SH-SY5Y (cell line): ENCODE data around the gene SMYD3.

Source experiments
- GATA2 ChIP-seq: IDR thresholded peaks from 2 replicates; pipeline ENCODE4 v1.6.1; 2011; ENCODE audit warnings: mild to moderate bottlenecking, low read depth, low read length
- GATA3 ChIP-seq: IDR thresholded peaks from 2 replicates; pipeline ENCODE4 v1.6.1; 2011; ENCODE audit warnings: low read depth, mild to moderate bottlenecking, low read length, moderate library complexity

The SMYD3 gene

DNA sequence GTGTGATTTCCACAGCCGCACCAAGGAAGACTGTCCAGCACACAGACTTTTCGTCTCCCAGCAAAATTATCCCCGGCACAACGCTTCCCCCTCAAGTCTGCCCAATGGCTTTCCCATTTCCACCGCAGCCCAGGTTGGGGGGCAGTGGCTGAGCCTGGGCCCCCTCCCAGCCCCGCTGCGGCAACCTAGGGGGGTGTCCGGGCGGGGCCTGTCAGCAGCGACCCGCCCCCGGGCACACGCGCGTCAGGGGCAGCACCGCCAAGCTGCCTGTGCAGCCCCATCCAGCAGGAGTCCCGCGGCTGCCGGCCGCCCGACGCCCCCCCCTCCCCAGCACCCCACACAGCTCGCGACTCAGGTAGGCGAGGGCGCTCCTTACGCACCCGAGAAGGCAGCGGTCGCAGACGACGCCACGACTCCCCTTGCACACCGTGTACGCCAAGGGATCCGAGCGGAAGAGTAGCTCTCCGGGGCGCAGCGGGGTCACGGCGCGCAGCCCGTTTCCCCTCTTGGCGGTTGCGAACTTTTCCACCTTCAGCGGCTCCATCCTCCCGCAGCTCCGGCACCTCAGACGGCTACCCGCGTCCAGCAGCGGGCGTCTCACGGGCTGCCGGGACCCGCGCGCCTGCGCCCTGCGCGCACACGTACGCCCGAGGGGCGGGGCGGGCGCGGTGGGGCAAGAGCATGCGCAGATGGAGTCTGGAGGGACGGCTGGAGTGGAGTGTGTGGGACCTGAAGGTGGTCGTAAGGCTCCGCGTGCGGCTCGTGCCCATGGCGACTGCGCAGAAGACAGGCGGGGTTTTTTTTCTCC is at the start of gene SMYD3:
Gene SMYD3 (minus strand): TSS at position 606 of the 808 bp plus-strand sequence.
- TF ChIP-seq GATA3: no peak
- no peak for TF ChIP-seq GATA2

GRCh38 chr1:246554201-246554600 is 47.1 kb upstream of the SMYD3 start:
- TF ChIP-seq GATA3 (no peak), GATA2 (no peak)

GRCh38 chr1:246552110-246552509 is 45.0 kb upstream of the SMYD3 start:
- no peak for TF ChIP-seq GATA2
- no peak for TF ChIP-seq GATA3

DNA sequence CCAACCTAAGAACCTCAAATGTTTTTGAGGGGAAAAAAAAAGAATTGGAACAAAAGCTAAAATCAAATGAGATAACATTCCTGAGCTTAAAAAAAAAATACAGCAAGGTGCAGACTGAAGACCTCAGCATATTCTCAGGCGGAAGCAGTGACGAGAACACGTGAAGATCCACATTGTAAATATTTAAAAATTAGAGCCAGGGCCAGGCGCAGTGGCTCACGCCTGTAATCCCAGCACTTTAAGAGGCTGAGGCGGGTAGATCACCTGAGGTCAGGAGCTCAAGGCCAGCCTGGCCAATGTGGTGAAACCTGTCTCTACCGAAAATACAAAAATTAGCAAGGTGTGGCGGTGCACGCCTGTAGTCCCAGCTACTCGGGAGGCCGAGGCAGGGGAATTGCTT is 43.3 kb upstream of the SMYD3 start:
- no peak for TF ChIP-seq GATA2
- TF ChIP-seq GATA3: no peak

DNA sequence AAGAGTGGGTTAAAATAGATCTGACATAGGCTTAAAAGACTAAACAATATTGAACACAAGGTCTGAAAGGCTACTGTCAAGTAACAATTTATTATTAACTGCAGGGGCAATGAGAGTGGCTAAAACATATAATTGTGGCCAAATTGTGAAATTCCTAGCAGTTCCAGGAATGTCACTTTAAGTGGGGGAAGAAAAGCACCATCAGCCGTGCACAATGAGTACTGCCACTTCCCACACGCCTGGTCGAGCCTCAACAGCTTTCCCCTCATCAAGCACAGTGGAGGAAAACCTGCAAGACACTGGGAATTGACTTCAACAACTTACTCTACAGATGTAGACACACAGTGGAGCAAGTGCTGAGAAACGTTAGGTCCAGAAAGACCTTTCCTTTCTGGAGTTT is 42.6 kb upstream of the SMYD3 start:
- TF ChIP-seq GATA3 (no peak), GATA2 (no peak)

GRCh38 chr1:246544001-246544400 is 36.9 kb upstream of the SMYD3 start:
- TF ChIP-seq GATA3: no peak
- no peak for TF ChIP-seq GATA2

DNA sequence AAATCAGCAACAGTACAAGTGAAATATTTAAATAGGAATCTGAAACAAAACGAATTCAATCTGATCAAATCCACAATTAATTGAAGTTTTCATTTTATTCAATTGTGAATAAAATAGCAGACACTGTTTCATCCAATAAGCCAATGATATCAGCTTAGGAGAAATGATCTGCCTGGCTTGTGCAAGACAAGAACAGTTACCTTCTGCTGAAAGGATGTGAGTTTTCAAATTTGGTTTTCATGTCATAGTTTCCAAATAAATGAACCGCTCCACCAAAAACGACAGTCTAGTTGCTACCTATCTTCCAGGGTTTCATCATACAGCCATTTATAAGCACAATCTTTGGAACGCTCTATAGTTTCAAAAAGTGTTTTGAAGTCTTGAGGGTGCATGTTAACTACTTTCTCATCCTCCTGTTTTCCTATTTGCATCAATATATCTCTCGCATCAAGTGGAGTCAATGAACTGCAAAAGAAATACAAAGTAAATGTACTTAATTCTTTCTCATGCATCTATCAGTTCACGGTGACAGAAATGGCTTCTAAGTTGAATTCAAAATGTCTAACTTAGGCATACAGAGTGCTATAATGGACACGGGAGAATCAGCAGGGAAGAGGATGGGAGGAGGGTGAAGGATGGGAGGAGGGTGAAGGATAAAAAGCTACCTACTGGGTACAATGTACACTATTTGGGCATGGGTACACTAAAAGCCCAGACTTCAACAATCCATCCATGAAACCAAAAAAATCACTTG is 33.8 kb upstream of the SMYD3 start:
- TF ChIP-seq GATA2 (no peak), GATA3 (no peak)

DNA sequence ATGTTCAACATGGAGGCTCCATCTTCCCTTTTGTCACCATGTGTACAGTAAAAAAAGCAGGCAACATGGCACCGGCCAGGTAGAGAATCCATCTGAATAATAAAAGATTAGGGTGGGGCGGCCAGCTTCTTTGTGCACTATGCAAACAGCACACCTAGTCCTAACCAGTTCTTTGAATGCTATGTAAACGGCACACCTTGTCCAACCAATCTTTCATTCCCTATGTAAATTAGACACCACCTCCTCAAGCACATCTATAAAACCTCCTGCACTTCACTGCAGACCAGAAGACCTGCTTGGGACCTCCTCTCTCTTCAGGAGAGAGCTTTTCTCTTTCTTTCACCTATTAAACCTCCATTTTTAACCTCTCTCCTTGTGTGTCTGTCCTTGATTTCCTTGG is 30.8 kb upstream of the SMYD3 start:
- TF ChIP-seq GATA3: no peak
- TF ChIP-seq GATA2: no peak

GRCh38 chr1:246537441-246537840 is 30.4 kb upstream of the SMYD3 start:
- TF ChIP-seq GATA3 (no peak), GATA2 (no peak)

DNA sequence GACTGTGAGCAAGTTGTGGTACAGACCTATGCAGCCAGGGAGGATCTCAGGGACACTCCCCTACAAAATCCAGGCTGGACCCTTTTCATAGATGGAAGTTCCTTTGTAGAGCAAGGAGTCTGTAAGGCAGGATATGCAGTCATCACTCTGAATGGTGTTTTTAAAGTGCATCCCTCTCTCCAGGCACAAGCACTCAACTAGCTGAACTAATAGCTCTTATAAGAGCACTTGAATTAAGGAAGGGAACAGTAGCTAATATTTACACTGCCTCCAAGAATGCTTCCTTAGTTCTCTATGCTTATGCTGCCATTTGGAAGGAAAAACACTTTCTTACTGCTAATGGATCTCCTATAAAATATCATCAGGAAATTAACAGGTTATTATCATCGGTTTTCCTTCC is 27.0 kb upstream of the SMYD3 start:
- TF ChIP-seq GATA3: no peak
- no peak for TF ChIP-seq GATA2

DNA sequence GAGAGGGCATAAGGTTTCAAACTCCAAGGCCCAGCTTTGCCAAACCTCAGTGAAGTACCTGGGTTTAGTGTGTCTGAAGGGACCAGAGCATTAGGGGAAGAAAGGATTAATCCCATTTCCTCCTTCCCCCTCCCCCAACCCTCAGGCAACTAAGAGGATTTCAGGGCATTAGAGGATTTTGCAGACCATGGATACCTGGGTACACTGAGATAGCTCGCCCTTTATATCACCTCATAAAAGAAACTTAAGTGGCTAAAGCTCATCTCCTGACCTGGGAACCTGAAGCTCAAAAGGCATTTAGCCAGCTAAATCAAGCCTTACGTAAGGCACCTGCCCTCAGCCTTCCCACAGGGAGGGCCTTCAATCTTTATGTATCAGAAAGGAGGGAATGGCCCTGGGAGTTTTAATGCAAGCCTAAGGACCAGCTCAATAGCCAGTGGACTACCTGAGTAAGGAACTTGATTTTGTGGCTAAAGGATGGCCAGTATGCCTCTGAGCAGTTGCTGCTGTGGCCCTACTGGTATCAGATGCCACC is 26.4 kb upstream of the SMYD3 start:
- TF ChIP-seq GATA2 (no peak), GATA3 (no peak)

DNA sequence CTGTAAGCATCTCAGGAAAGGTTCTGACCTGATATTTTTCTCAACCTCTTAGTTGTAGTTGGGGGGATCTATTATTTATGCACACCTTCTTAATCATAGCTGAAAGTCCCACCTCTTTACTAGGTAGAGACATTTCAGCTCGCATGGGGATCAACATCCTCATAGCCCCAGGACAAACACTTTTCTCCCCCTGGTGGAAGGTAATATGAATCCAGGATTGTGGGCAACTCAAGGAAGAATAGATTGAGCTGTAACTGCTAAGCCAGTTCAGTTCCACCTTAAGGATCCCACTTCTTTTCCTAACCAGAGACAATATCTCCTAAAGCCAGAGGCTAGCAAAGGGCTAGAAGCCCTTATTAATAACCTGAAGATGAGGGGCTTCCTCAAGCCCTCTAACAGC is 25.4 kb upstream of the SMYD3 start:
- TF ChIP-seq GATA3: no peak
- TF ChIP-seq GATA2: no peak

- TF ChIP-seq GATA3 (no peak), GATA2 (no peak)
Measured at GRCh38 chr1:246530482-246530881, 23.4 kb upstream of the SMYD3 start.

GRCh38 chr1:246528933-246529731 is 22.1 kb upstream of the SMYD3 start:
- no peak for TF ChIP-seq GATA2
- TF ChIP-seq GATA3: no peak
